Testis (tissue), 2 donors: ENCODE results near the gene TNS1.

ENCODE experiments used
- POLR2A ChIP-seq: fragments of 450-650 bp; IDR thresholded peaks from one replicate; pipeline ENCODE4 v1.6.1; 2017; ENCODE audit warnings: antibody characterized with exemption, mild to moderate bottlenecking, moderate library complexity
- TF ChIP-seq, protein P1 (sequence below), 3 experiments: fragments of 450-650 bp in 2 of 3; fragments of 200-600 bp in 1 of 3; sonication (generic) in 1 of 3; IDR thresholded peaks; one replicate each; pipeline ENCODE4 v1.5.1; 2016 to 2019; ENCODE audit warnings: antibody characterized with exemption in 3 of 3, mild to moderate bottlenecking in 2 of 3, moderate library complexity in 1 of 3

- TF ChIP-seq, protein P1, sequence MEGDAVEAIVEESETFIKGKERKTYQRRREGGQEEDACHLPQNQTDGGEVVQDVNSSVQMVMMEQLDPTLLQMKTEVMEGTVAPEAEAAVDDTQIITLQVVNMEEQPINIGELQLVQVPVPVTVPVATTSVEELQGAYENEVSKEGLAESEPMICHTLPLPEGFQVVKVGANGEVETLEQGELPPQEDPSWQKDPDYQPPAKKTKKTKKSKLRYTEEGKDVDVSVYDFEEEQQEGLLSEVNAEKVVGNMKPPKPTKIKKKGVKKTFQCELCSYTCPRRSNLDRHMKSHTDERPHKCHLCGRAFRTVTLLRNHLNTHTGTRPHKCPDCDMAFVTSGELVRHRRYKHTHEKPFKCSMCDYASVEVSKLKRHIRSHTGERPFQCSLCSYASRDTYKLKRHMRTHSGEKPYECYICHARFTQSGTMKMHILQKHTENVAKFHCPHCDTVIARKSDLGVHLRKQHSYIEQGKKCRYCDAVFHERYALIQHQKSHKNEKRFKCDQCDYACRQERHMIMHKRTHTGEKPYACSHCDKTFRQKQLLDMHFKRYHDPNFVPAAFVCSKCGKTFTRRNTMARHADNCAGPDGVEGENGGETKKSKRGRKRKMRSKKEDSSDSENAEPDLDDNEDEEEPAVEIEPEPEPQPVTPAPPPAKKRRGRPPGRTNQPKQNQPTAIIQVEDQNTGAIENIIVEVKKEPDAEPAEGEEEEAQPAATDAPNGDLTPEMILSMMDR (IDR thresholded peaks at IDR 0.05): no peak
- TF ChIP-seq POLR2A: no peak
These were observed 87.1 kb downstream of the TNS1 start for GRCh38 chr2:217915706-217916105.
